Erythroblast (primary cell): Measurements from ENCODE around the gene RUNX3.

Experiments
- DNase-seq, 2 experiments: peaks; one replicate each; lab custom pipeline; 2025; lab: John Stamatoyannopoulos, UW
- GATA1 ChIP-seq: IDR thresholded peaks from 2 replicates; pipeline ENCODE4 v1.6.1; 2011; ENCODE audit warnings: low read depth, mild to moderate bottlenecking, control low read depth, low read length, moderate library complexity
- POLR2A ChIP-seq: IDR thresholded peaks from 2 replicates; pipeline ENCODE4 v1.6.1; 2011; ENCODE audit warnings: mild to moderate bottlenecking, low read length

The RUNX3 gene

GRCh38 chr1:24856787-24857506, 73.1 kb downstream of the RUNX3 start:
- TF ChIP-seq POLR2A: no peak
- TF ChIP-seq GATA1: no peak
- no peak for DNase-seq

GRCh38 chr1:24855474-24855873, 74.6 kb downstream of the RUNX3 start:
- no peak for DNase-seq
- TF ChIP-seq GATA1 (no peak), POLR2A (no peak)

GRCh38 chr1:24853649-24854048, 76.4 kb downstream of the RUNX3 start:
- no peak for DNase-seq
- TF ChIP-seq POLR2A: no peak
- TF ChIP-seq GATA1: no peak

GRCh38 chr1:24850328-24850920, 79.7 kb downstream of the RUNX3 start:
- TF ChIP-seq GATA1: no peak
- TF ChIP-seq POLR2A: no peak
- DNase-seq: no peak

- peak in 1 of 2 experiments; percentile 8 for DNase-seq
- TF ChIP-seq POLR2A: no peak
- TF ChIP-seq GATA1: no peak
Measured at GRCh38 chr1:24849672-24850295, 80.3 kb downstream of the RUNX3 start.
